Fibroblast of pulmonary artery (primary cell): ENCODE results near the gene MRPS22.
A peak's percentile ranks its signal among the peaks of the same experiment; 100 is the strongest.
"Not testable (repeated sequence)": the region's sequence is repeated elsewhere in the genome, so short reads cannot be mapped to it uniquely, and the experiment has no call there.

ENCODE experiments used
- DNase-seq: peaks from one replicate; pipeline ENCODE4 v3.0.0-alpha.2; 2010; ENCODE audit warnings: low read depth
- H3K4me3 ChIP-seq: replicated peaks from 2 replicates; pipeline ENCODE4 v1.5.1; 2011; ENCODE audit warnings: low read depth, mild to moderate bottlenecking, control low read depth, low read length, moderate library complexity
- CTCF ChIP-seq: IDR thresholded peaks from 2 replicates; pipeline ENCODE4 v1.5.1; 2011; ENCODE audit warnings: mild to moderate bottlenecking, control low read depth, low read length, inconsistent platforms; ENCODE audit errors: missing control alignments

Gene MRPS22

GRCh38 chr3:139394116-139394515 is 50.3 kb downstream of the MRPS22 start:
- no peak for TF ChIP-seq CTCF
- peak; percentile 26 for DNase-seq
- no peak overlapping the region for H3K4me3 ChIP-seq

DNA sequence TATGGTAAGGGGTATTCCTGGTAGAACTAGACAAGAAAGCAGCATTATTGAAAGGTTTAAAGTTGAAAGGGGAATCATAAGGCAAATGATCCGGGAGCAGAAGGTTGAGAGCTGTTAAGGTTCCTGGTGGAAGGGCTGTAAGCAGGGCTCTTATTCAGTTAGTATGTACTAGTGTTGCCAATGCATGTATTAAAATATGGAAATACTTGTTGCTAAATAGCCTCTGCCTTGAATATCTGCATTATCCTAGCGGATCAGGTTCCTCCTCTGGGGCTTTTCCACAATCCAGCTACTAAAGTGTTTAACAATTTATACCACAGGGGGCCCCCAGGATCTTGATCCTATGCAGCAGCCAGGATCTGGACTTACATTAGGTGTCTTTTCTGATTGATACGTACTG is 52.9 kb downstream of the MRPS22 start:
- no peak for TF ChIP-seq CTCF
- H3K4me3 ChIP-seq = no peak overlapping the region
- no peak for DNase-seq

GRCh38 chr3:139401155-139401554 is 57.3 kb downstream of the MRPS22 start:
- not testable (repeated sequence) for DNase-seq, H3K4me3 ChIP-seq
